Measurements from ENCODE around the gene ALK.

DNA sequence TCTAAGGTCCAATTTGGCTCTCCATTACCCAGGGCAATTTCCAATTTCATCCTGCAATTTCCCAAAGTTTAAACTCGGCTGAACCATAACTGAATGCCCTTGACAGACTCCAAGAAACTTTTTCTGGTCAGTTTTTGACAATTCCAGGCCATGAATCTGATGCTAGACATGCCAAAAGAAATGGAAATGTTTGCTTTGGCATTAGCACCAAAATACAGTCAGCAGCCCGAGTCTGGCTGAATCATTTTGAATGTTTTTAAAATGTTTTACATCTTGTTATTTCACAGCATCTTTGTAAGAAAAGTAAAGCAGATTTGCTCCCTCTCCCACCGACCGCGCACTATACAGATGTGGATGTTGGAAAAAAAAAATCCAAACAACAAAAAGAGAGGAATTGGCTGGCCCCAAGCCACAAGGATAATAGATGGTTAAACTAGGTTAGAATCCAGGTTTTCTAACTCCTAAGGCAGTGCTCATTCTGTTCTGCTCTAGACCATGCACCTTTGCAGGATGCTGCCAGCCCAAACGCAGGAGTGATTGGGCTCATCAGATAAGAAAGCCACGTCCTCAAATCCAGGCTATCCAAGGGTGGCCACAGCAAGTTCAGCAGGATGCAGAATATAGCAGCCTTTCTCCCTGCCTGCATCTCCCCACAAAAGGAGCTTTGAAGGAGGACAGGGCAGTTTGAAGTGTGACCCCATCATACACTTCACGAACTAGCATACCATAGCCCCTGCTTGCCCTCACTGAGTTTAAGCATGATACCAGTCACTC, 167.5 kb downstream of the ALK start:
- TF ChIP-seq, protein P1, sequence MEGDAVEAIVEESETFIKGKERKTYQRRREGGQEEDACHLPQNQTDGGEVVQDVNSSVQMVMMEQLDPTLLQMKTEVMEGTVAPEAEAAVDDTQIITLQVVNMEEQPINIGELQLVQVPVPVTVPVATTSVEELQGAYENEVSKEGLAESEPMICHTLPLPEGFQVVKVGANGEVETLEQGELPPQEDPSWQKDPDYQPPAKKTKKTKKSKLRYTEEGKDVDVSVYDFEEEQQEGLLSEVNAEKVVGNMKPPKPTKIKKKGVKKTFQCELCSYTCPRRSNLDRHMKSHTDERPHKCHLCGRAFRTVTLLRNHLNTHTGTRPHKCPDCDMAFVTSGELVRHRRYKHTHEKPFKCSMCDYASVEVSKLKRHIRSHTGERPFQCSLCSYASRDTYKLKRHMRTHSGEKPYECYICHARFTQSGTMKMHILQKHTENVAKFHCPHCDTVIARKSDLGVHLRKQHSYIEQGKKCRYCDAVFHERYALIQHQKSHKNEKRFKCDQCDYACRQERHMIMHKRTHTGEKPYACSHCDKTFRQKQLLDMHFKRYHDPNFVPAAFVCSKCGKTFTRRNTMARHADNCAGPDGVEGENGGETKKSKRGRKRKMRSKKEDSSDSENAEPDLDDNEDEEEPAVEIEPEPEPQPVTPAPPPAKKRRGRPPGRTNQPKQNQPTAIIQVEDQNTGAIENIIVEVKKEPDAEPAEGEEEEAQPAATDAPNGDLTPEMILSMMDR (IDR thresholded peaks at IDR 0.05; ENCODE audit: low read depth, low read length) = no peak
- no peak for TF ChIP-seq EZH2phosphoT487 (IDR thresholded peaks at IDR 0.05; ENCODE audit: low read depth)
